ENCODE data around the gene PRKAR1B.
A peak's percentile ranks its signal among the peaks of the same experiment; 100 is the strongest.

PRKAR1B gene

DNA sequence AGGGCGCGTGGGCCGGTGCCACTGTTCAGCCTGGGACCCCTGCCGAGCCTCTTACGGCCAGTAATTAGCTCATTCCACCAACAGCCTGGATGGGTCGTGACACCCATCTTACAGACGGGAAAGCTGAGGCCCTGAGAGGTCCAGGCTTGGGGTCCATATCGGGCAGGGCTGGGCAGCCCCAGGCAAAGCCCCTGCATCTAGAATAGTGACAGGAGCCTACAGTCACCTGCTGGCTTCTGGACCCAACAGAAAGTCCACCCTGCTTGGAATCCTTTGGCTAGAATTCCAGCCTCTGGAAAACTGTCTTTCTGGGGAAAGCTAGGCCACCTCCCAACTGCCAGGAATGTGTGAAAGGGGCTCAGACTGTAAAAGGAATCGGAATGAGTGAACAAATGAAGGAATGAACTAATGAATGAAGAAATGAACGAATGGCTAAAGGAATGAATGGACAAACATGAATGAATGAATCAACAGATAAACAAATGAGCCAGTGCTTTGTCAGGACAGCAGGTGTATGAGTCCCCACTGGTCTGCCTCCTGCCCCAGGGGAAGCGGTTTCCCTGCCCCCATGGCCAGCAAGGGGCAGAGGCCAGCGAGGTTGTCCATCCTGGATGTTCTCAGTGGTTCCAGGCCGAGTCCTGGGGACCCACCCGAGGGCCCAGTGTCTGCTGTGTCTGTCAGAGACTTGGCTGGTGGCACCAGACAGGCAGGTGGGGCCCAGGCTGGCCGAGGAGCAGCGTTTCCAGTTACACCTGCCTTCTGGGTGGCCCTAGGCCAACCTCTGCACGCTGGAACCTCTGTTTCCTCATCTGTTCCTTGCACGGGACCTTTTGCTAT lies 183.4 kb downstream of the PRKAR1B start:
- Histone ChIP-seq H3K9me3 (ENCODE audit: severe bottlenecking) (no peaks in the 10 kb centered on the region), H3K36me3 (ENCODE audit: low read depth) (no peaks in the 10 kb centered on the region), H3K4me3 (ENCODE audit: severe bottlenecking) (no peak overlapping the region), H3K27ac (ENCODE audit: poor library complexity, severe bottlenecking) (peak overlapping the region; percentile 78), H3K4me1 (ENCODE audit: insufficient read depth, poor library complexity, severe bottlenecking) (peaks cover 21% of the 10 kb centered on the region), H3K27me3 (ENCODE audit: insufficient read depth, poor library complexity, severe bottlenecking) (no peaks in the 10 kb centered on the region)
- ATAC-seq (ENCODE audit: low read depth) (no peak), DNase-seq (ENCODE audit: low spot score) (no peak)
- TF ChIP-seq, protein P1, sequence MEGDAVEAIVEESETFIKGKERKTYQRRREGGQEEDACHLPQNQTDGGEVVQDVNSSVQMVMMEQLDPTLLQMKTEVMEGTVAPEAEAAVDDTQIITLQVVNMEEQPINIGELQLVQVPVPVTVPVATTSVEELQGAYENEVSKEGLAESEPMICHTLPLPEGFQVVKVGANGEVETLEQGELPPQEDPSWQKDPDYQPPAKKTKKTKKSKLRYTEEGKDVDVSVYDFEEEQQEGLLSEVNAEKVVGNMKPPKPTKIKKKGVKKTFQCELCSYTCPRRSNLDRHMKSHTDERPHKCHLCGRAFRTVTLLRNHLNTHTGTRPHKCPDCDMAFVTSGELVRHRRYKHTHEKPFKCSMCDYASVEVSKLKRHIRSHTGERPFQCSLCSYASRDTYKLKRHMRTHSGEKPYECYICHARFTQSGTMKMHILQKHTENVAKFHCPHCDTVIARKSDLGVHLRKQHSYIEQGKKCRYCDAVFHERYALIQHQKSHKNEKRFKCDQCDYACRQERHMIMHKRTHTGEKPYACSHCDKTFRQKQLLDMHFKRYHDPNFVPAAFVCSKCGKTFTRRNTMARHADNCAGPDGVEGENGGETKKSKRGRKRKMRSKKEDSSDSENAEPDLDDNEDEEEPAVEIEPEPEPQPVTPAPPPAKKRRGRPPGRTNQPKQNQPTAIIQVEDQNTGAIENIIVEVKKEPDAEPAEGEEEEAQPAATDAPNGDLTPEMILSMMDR (IDR thresholded peaks at IDR 0.05; ENCODE audit: poor library complexity, severe bottlenecking), result no peak

DNA sequence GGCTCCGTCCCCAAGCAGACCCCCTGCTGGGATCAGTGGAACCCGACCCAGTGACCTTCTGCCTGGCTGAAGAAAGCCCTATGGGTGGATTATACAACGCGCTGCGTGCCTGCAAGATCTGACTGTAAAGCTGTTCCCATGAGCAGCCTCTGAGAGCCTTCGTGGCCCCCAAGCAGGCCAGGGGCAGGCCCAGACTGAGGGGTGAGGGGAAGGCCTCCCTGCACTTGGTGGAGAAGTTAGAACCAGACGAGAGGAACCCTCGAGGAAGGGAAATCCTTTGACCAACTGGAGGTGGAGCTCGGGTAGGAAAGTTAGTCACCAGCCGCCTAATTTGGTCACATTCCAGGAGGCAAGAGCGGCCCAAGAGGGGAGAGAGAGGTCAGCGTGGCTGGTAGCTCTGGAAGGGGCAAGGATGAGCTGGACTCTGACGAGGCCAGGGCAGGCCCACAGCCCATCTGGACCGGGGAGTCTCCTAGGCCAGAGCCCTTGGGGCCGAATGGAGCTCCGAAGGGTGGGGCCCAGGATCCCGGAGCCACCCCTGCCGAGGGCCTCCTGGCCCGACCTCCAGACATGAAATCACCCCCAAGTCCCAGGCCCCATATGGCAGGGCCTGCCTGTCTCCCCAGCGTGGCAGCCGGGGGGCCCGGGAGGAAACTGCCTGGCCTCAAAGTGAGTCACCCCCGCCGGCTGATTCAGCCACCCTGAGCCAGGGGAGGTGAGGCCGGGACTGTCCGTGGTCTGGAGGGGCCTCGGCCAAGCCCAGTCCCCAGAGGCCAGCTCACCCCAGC lies 184.2 kb downstream of the PRKAR1B start:
- peak overlapping the region; percentile 78 for H3K27ac ChIP-seq (ENCODE audit: poor library complexity, severe bottlenecking)

DNA sequence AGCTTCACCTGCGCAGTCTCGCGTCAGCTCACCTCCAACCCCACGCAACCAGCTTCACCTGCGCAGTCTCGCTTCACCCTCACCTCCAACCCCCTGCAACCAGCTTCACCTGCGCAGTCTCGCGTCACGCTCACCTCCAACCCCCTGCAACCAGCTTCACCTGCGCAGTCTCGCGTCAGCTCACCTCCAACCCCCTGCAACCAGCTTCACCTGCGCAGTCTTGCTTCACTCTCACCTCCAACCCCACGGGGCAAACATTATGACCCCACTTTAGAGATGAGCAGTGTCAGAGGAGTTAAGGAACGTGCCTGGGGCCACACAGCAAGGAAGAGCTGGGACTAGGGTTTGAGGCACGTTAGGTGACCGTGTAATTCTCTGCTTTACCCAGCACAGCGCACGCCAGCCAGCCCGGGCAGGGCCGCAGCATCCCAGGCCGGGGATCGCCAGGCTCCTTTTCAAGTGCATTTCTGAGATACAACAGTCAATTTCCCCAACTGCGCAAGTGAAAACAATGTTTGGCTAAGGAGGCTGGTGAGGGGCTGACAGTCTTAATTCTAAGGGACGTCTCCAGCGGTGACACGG lies 184.9 kb downstream of the PRKAR1B start:
- DNase-seq (ENCODE audit: low spot score) (no peak), ATAC-seq (ENCODE audit: low read depth) (no peak)
- Histone ChIP-seq H3K27ac (ENCODE audit: poor library complexity, severe bottlenecking) (peak overlapping the region; percentile 78), H3K36me3 (ENCODE audit: low read depth) (no peaks in the 10 kb centered on the region), H3K4me1 (ENCODE audit: insufficient read depth, poor library complexity, severe bottlenecking) (peaks cover 30% of the 10 kb centered on the region), H3K4me3 (ENCODE audit: severe bottlenecking) (no peak overlapping the region), H3K27me3 (ENCODE audit: insufficient read depth, poor library complexity, severe bottlenecking) (no peaks in the 10 kb centered on the region), H3K9me3 (ENCODE audit: severe bottlenecking) (no peaks in the 10 kb centered on the region)
- TF ChIP-seq, protein P1 (IDR thresholded peaks at IDR 0.05; ENCODE audit: poor library complexity, severe bottlenecking), result no peak

More for the DNA sequence above, 184.2 kb downstream of the PRKAR1B start:
- DNase-seq (ENCODE audit: low spot score) (no peak), ATAC-seq (ENCODE audit: low read depth) (peak; percentile 38)
- TF ChIP-seq, protein P1 (IDR thresholded peaks at IDR 0.05; ENCODE audit: poor library complexity, severe bottlenecking), result no peak
- H3K4me3 ChIP-seq (ENCODE audit: severe bottlenecking), result no peak overlapping the region
- no peaks in the 10 kb centered on the region for H3K36me3 ChIP-seq (ENCODE audit: low read depth)
- no peaks in the 10 kb centered on the region for H3K9me3 ChIP-seq (ENCODE audit: severe bottlenecking)
- peaks cover 27% of the 10 kb centered on the region for H3K4me1 ChIP-seq (ENCODE audit: insufficient read depth, poor library complexity, severe bottlenecking)
- H3K27me3 ChIP-seq (ENCODE audit: insufficient read depth, poor library complexity, severe bottlenecking), result no peaks in the 10 kb centered on the region

DNA sequence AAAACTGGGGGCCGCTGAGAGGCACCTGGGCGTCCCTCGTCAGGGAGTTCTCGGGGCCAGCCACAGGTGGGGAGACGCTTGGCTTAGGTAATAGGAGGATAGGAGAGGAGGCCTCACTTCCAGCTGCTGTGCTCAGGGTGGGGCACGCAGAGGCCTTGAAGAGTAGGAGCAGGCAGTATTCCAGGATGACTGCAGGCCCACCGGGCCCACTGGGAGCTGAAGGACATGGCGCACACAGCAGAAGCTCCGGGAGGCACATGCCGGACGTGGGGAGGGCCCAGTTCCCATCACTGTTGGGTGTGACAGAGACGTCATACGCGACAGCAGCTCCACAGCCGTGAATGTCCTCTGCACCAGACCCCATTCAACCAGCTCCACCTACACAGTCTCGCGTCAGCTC lies 185.4 kb downstream of the PRKAR1B start:
- TF ChIP-seq, protein P1 (IDR thresholded peaks at IDR 0.05; ENCODE audit: poor library complexity, severe bottlenecking), result no peak
- Histone ChIP-seq H3K4me3 (ENCODE audit: severe bottlenecking) (no peak overlapping the region), H3K27ac (ENCODE audit: poor library complexity, severe bottlenecking) (no peak overlapping the region), H3K9me3 (ENCODE audit: severe bottlenecking) (no peaks in the 10 kb centered on the region), H3K27me3 (ENCODE audit: insufficient read depth, poor library complexity, severe bottlenecking) (no peaks in the 10 kb centered on the region), H3K4me1 (ENCODE audit: insufficient read depth, poor library complexity, severe bottlenecking) (peaks cover 30% of the 10 kb centered on the region), H3K36me3 (ENCODE audit: low read depth) (no peaks in the 10 kb centered on the region)
- DNase-seq (ENCODE audit: low spot score) (no peak), ATAC-seq (ENCODE audit: low read depth) (no peak)

Measured in RWPE2 (cell line).